ENCODE results near the gene RINL. TPM values are rescaled to one million over a fixed set of nuclear protein-coding genes. Genes with fewer than 3 reads are reported as not detected.
"Not testable (repeated sequence)": the region's sequence is repeated elsewhere in the genome, so short reads cannot be mapped to it uniquely, and the experiment has no call there.

RINL gene
- total RNA-seq, 2 experiments from 2014 or later: 84.0 to 85.5 TPM

GRCh38 chr19:38856813-38857212 is 21.3 kb downstream of the RINL start:
- CTCF ChIA-PET: interaction anchor here (0.9 to 2.4 kb wide), 4 partner anchors 12 to 74 kb away, joined by 3 to 14 read pairs (median 3); partner anchors contain the start of genes MRPS12 and SARS2

GRCh38 chr19:38855751-38856150 is 22.3 kb downstream of the RINL start:
- CTCF ChIA-PET, POLR2A ChIA-PET: not testable (repeated sequence)

More at GRCh38 chr19:38856813-38857212, 21.3 kb downstream of the RINL start:
- POLR2A ChIA-PET: interaction anchor here (2.0 kb wide), 1 partner anchor 8 kb away, joined by 14 read pairs; no protein-coding TSS in a partner anchor

GRCh38 chr19:38854961-38855360 is 23.1 kb downstream of the RINL start:
- CTCF ChIA-PET, POLR2A ChIA-PET: not testable (repeated sequence)

- ChIA-PET POLR2A (interaction anchor here (0.6 to 2.3 kb wide), 4 partner anchors 11 to 518 kb away, joined by 3 to 16 read pairs (median 6); no protein-coding TSS in a partner anchor), CTCF (interaction anchor here (0.8 to 3.1 kb wide), 6 partner anchors 11 to 84 kb away, joined by 3 to 11 read pairs (median 4); no protein-coding TSS in a partner anchor)
Measured at GRCh38 chr19:38853214-38853613, 24.9 kb downstream of the RINL start.

GRCh38 chr19:38852231-38853044 is 25.6 kb downstream of the RINL start:
- CTCF ChIA-PET: interaction anchor here (0.8 to 3.1 kb wide), 7 partner anchors 12 to 83 kb away, joined by 3 to 11 read pairs (median 5); no protein-coding TSS in a partner anchor
- POLR2A ChIA-PET: interaction anchor here (1.0 to 2.3 kb wide), 6 partner anchors 12 to 300 kb away, joined by 3 to 16 read pairs (median 6); no protein-coding TSS in a partner anchor

- ChIA-PET CTCF (interaction anchor here (1.4 to 3.1 kb wide), 3 partner anchors 18 to 217 kb away, joined by 6 to 11 read pairs (median 6); no protein-coding TSS in a partner anchor), POLR2A (interaction anchor here (1.0 to 2.3 kb wide), 7 partner anchors 14 to 299 kb away, joined by 3 to 16 read pairs (median 5); partner anchors contain the start of genes ACTN4 and ECH1)
Measured at GRCh38 chr19:38851622-38852230, 26.3 kb downstream of the RINL start.

GRCh38 chr19:38850976-38851621 is 27.0 kb downstream of the RINL start:
- CTCF ChIA-PET: interaction anchor here (1.4 to 3.1 kb wide), 3 partner anchors 19 to 217 kb away, joined by 6 to 11 read pairs (median 6); no protein-coding TSS in a partner anchor
- POLR2A ChIA-PET: interaction anchor here (0.8 to 2.3 kb wide), 7 partner anchors 12 to 203 kb away, joined by 3 to 16 read pairs (median 4); partner anchors contain the start of genes ACTN4 and ECH1

GRCh38 chr19:38850436-38850975 is 27.6 kb downstream of the RINL start:
- POLR2A ChIA-PET: interaction anchor here (0.8 to 2.3 kb wide), 6 partner anchors 13 to 203 kb away, joined by 3 to 16 read pairs (median 4); partner anchors contain the start of genes ACTN4 and ECH1
- CTCF ChIA-PET: interaction anchor here (1.4 to 1.5 kb wide), 2 partner anchors 19 to 216 kb away, joined by 6 read pairs; no protein-coding TSS in a partner anchor

GRCh38 chr19:38849860-38850435 is 28.1 kb downstream of the RINL start, which contains the start of gene HNRNPL:
Gene HNRNPL, minus strand, starts transcription at chr19:38849986. Its CDS starts 20 bp downstream, at chr19:38849966.
- ChIA-PET POLR2A (interaction anchor here (0.8 to 1.4 kb wide), 6 partner anchors 9 to 586 kb away, joined by 3 to 15 read pairs (median 5); partner anchors contain the start of genes ECH1, MRPS12, RPS16 and SARS2), CTCF (interaction anchor here (0.9 to 1.2 kb wide), 3 partner anchors 19 to 81 kb away, joined by 4 read pairs; partner anchors contain the start of genes MRPS12 and SARS2)

GRCh38 chr19:38849147-38849859 is 28.8 kb downstream of the RINL start:
- ChIA-PET POLR2A (interaction anchor here (0.8 to 1.4 kb wide), 11 partner anchors 8 to 587 kb away, joined by 3 to 15 read pairs (median 5); partner anchors contain the start of genes ECH1, MRPS12, RINL and RPS16), CTCF (interaction anchor here (0.9 to 1.3 kb wide), 6 partner anchors 8 to 82 kb away, joined by 3 to 4 read pairs (median 4); partner anchors contain the start of genes MRPS12 and SARS2)

- ChIA-PET POLR2A (interaction anchor here (0.8 to 1.4 kb wide), 11 partner anchors 8 to 587 kb away, joined by 3 to 15 read pairs (median 5); partner anchors contain the start of genes ECH1, MRPS12, RINL and RPS16), CTCF (interaction anchor here (0.9 to 1.3 kb wide), 7 partner anchors 8 to 82 kb away, joined by 3 to 4 read pairs (median 3); partner anchors contain the start of genes MRPS12 and SARS2)
Measured at GRCh38 chr19:38848299-38849146, 29.6 kb downstream of the RINL start.

- POLR2A ChIA-PET: interaction anchor here (1.1 to 1.9 kb wide), 2 partner anchors 8 to 14 kb away, joined by 4 to 6 read pairs; partner anchors contain the start of gene ECH1
- CTCF ChIA-PET: no interaction called here
Measured at GRCh38 chr19:38846097-38846496, 32.0 kb downstream of the RINL start.

GRCh38 chr19:38845374-38846024 is 32.6 kb downstream of the RINL start:
- POLR2A ChIA-PET: interaction anchor here (1.1 to 1.9 kb wide), 2 partner anchors 8 to 14 kb away, joined by 4 to 6 read pairs; partner anchors contain the start of gene ECH1
- CTCF ChIA-PET: no interaction called here

- ChIA-PET POLR2A (interaction anchor here (0.6 to 1.5 kb wide), 4 partner anchors 12 to 207 kb away, joined by 3 to 6 read pairs (median 5); partner anchors contain the start of gene ECH1), CTCF (interaction anchor here (0.7 to 1.2 kb wide), 4 partner anchors 10 to 80 kb away, joined by 3 read pairs; no protein-coding TSS in a partner anchor)
Measured at GRCh38 chr19:38844093-38844686, 33.9 kb downstream of the RINL start.
